Measurements from ENCODE around the gene LRRK1. TPM values are rescaled to one million over a fixed set of nuclear protein-coding genes. Genes with fewer than 3 reads are reported as not detected.

The LRRK1 gene
- total and polyA plus RNA-seq, 2 donors (not counting 1 experiment from before 2014, with no cell fraction given) = 19.8 to 53.0 TPM

- peaks cover 0 to 42% (median 18%) of the 10 kb centered on the region in 4 experiments for H3K27me3 ChIP-seq (replicated peaks in 1 of 4; ENCODE audit: control extremely low read depth in 1 of 4, control insufficient read depth in 3 of 4, insufficient read depth in 4 of 4, low read length in 3 of 4)
- H3K27me3 Mint-ChIP-seq = peaks cover 74% of the 10 kb centered on the region
- no peaks in the 10 kb centered on the region for H4K20me1 ChIP-seq (ENCODE audit: control insufficient read depth, insufficient read depth, low read length, poor library complexity, severe bottlenecking)
- no peak overlapping the region for H3K9ac ChIP-seq (ENCODE audit: low read length)
- no peak overlapping the region for H3K4me2 ChIP-seq (replicated peaks; ENCODE audit: low read depth, low read length, poor library complexity, severe bottlenecking)
- H3K27ac ChIP-seq (ENCODE audit: low read length in 2 of 2) = no peak overlapping the region
- DNase-seq = no peak
- no peaks in the 10 kb centered on the region for H3K9me3 Mint-ChIP-seq (ENCODE audit: insufficient read depth)
- CTCF ChIA-PET = interaction anchor here (1.0 kb wide), 1 partner anchor 13 kb away, joined by 3 read pairs; no protein-coding TSS in a partner anchor
- H3K4me3 ChIP-seq (ENCODE audit: control extremely low read depth in 1 of 5, extremely low read depth in 1 of 5, insufficient read depth in 1 of 5, low read depth in 2 of 5, low read length in 4 of 5) = no peak overlapping the region
- no peak overlapping the region for H2AFZ ChIP-seq (ENCODE audit: insufficient read depth, low read depth, low read length, poor library complexity, severe bottlenecking)
- H3K36me3 ChIP-seq (replicated peaks in 1 of 2; ENCODE audit: control extremely low read depth in 1 of 2, control insufficient read depth in 1 of 2, extremely low read depth in 1 of 2, insufficient read depth in 2 of 2, low read length in 1 of 2) = no peaks in the 10 kb centered on the region
- H3K4me1 Mint-ChIP-seq = peaks cover 2% of the 10 kb centered on the region
- no peaks in the 10 kb centered on the region for H3K9me3 ChIP-seq (ENCODE audit: control extremely low read depth in 1 of 3, control insufficient read depth in 2 of 3, insufficient read depth in 1 of 3, low read length in 2 of 3)
- no peak for TF ChIP-seq EZH2 (IDR thresholded peaks at IDR 0.05; ENCODE audit: borderline replicate concordance, insufficient read depth, low read depth, low read length, poor library complexity, severe bottlenecking)
- TF ChIP-seq, protein P1, sequence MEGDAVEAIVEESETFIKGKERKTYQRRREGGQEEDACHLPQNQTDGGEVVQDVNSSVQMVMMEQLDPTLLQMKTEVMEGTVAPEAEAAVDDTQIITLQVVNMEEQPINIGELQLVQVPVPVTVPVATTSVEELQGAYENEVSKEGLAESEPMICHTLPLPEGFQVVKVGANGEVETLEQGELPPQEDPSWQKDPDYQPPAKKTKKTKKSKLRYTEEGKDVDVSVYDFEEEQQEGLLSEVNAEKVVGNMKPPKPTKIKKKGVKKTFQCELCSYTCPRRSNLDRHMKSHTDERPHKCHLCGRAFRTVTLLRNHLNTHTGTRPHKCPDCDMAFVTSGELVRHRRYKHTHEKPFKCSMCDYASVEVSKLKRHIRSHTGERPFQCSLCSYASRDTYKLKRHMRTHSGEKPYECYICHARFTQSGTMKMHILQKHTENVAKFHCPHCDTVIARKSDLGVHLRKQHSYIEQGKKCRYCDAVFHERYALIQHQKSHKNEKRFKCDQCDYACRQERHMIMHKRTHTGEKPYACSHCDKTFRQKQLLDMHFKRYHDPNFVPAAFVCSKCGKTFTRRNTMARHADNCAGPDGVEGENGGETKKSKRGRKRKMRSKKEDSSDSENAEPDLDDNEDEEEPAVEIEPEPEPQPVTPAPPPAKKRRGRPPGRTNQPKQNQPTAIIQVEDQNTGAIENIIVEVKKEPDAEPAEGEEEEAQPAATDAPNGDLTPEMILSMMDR (IDR thresholded peaks at IDR 0.05) = no peak
- H3K4me3 Mint-ChIP-seq = no peak overlapping the region
- WGBS (ENCODE audit: insufficient coverage) = 67% methylated on average over 1 of the region's 7 CpGs
- intact Hi-C loops (cut with micrococcal nuclease) = no loop called here
- ATAC-seq (ENCODE audit: low read depth) = no peak
- H3K4me1 ChIP-seq (ENCODE audit: control insufficient read depth in 2 of 2, insufficient read depth in 2 of 2, low read length in 2 of 2) = no peaks in the 10 kb centered on the region
- POLR2A ChIA-PET = no interaction called here
- no peak overlapping the region for H3K27ac Mint-ChIP-seq
- H3K79me2 ChIP-seq (ENCODE audit: control insufficient read depth, insufficient read depth, low read length) = no peaks in the 10 kb centered on the region
Measured at GRCh38 chr15:100885811-100886210, 33.3 kb upstream of the LRRK1 start.

DNA sequence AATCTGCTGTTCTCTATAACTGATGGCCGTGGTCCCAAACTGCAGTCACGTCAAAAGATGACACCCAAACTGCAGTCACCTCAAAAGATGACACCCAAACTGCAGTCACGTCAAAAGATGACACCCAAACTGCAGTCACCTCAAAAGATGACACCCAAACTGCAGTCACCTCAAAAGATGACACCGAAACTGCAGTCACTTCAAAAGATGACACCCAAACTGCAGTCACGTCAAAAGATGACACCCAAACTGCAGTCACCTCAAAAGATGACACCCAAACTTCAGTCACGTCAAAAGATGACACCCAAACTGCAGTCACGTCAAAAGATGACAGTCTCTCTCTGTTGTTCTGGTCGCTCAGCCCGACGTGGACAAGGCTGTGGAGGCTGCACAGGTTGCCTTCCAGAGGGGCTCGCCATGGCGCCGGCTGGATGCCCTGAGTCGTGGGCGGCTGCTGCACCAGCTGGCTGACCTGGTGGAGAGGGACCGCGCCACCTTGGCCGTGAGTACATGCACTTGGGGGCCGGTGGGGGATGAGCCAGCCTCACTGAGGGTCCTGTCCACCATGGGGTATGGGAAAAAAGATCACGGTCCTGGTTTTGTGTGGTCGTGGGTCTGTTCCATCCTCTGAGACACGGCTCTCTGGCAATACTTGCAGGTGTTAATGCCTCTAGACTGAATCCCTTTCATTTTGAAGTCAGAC, 31.8 kb upstream of the LRRK1 start:
- Histone ChIP-seq H3K9me3 (ENCODE audit: control extremely low read depth in 1 of 3, control insufficient read depth in 2 of 3, insufficient read depth in 1 of 3, low read length in 2 of 3) (no peaks in the 10 kb centered on the region), H3K79me2 (ENCODE audit: control insufficient read depth, insufficient read depth, low read length) (no peaks in the 10 kb centered on the region), H3K27me3 (replicated peaks in 1 of 4; ENCODE audit: control extremely low read depth in 1 of 4, control insufficient read depth in 3 of 4, insufficient read depth in 4 of 4, low read length in 3 of 4) (peaks cover 0 to 41% (median 13%) of the 10 kb centered on the region in 4 experiments), H3K9ac (ENCODE audit: low read length) (no peak overlapping the region), H3K36me3 (replicated peaks in 1 of 2; ENCODE audit: control extremely low read depth in 1 of 2, control insufficient read depth in 1 of 2, extremely low read depth in 1 of 2, insufficient read depth in 2 of 2, low read length in 1 of 2) (no peaks in the 10 kb centered on the region), H3K4me3 (ENCODE audit: control extremely low read depth in 1 of 5, extremely low read depth in 1 of 5, insufficient read depth in 1 of 5, low read depth in 2 of 5, low read length in 4 of 5) (no peak overlapping the region), H3K4me2 (replicated peaks; ENCODE audit: low read depth, low read length, poor library complexity, severe bottlenecking) (no peak overlapping the region), H4K20me1 (ENCODE audit: control insufficient read depth, insufficient read depth, low read length, poor library complexity, severe bottlenecking) (no peaks in the 10 kb centered on the region), H2AFZ (ENCODE audit: insufficient read depth, low read depth, low read length, poor library complexity, severe bottlenecking) (no peak overlapping the region), H3K27ac (ENCODE audit: low read length in 2 of 2) (no peak overlapping the region), H3K4me1 (ENCODE audit: control insufficient read depth in 2 of 2, insufficient read depth in 2 of 2, low read length in 2 of 2) (no peaks in the 10 kb centered on the region)
- Mint-ChIP-seq H3K4me1 (no peaks in the 10 kb centered on the region), H3K27ac (no peak overlapping the region), H3K27me3 (peaks cover 68% of the 10 kb centered on the region), H3K9me3 (ENCODE audit: insufficient read depth) (no peaks in the 10 kb centered on the region), H3K4me3 (no peak overlapping the region)
- no peak for TF ChIP-seq EZH2 (IDR thresholded peaks at IDR 0.05; ENCODE audit: borderline replicate concordance, insufficient read depth, low read depth, low read length, poor library complexity, severe bottlenecking)
- TF ChIP-seq, protein P1 (IDR thresholded peaks at IDR 0.05) = no peak
- CTCF ChIA-PET = no interaction called here
- POLR2A ChIA-PET = no interaction called here
- intact Hi-C loops (cut with micrococcal nuclease) = no loop called here
- WGBS (ENCODE audit: insufficient coverage) = 92% methylated on average over 21 of the region's 22 CpGs
- DNase-seq (no peak), ATAC-seq (ENCODE audit: low read depth) (no peak)
